ENCODE measurements around the gene KLHL20. TPM values are rescaled to one million over a fixed set of nuclear protein-coding genes. Genes with fewer than 3 reads are reported as not detected.
A peak's percentile ranks its signal among the peaks of the same experiment; 100 is the strongest.

KLHL20 gene
- total RNA-seq, 1 experiment from 2014 or later = 12.8 TPM

GRCh38 chr1:173823781-173824314 is 109.1 kb downstream of the KLHL20 start:
- no peak for DNase-seq
- ChIA-PET CTCF (no interaction called here), POLR2A (interaction anchor here (0.6 to 1.8 kb wide), 5 partner anchors 29 to 447 kb away, joined by 3 to 15 read pairs (median 7); partner anchors contain the start of genes KLHL20 and ZBTB37)
- BruUV-seq (replicated peaks) = TSS peak; percentile 60
- peak overlapping the region; percentile 100 for H3K4me3 Mint-ChIP-seq (ENCODE audit: unreplicated experiment)
- Histone ChIP-seq H3K4me3 (ENCODE audit: low read depth, low read length) (peak overlapping the region; percentile 89), H3K9me3 (no peaks in the 10 kb centered on the region), H3K27me3 (replicated peaks; ENCODE audit: control insufficient read depth, insufficient read depth, low read length) (no peaks in the 10 kb centered on the region), H3K4me1 (peaks cover 8% of the 10 kb centered on the region), H3K36me3 (ENCODE audit: control insufficient read depth, insufficient read depth, low read length) (no peaks in the 10 kb centered on the region)
- peaks cover 47% of the 10 kb centered on the region for H3K36me3 Mint-ChIP-seq (ENCODE audit: insufficient read depth, unreplicated experiment)
- peaks cover 24% of the 10 kb centered on the region for H3K4me1 Mint-ChIP-seq (ENCODE audit: low read depth, unreplicated experiment)
- peak overlapping the region; percentile 100 for H3K27ac Mint-ChIP-seq (ENCODE audit: unreplicated experiment)
- H3K27me3 Mint-ChIP-seq (ENCODE audit: insufficient read depth, unreplicated experiment) = no peaks in the 10 kb centered on the region
- no peak for TF ChIP-seq CTCF (IDR thresholded peaks at IDR 0.05; ENCODE audit: insufficient read depth in 1 of 2, low read depth in 1 of 2, low read length in 1 of 2, severe bottlenecking in 1 of 2, unreplicated experiment in 1 of 2)
- H3K9me3 Mint-ChIP-seq (ENCODE audit: unreplicated experiment) = no peaks in the 10 kb centered on the region
- intact Hi-C loops (cut with micrococcal nuclease; ENCODE audit: unreplicated experiment) = loop anchor here (1.0 to 2.0 kb wide), 5 partner anchors 44 to 404 kb away; partner anchors contain the start of genes KLHL20 and ZBTB37

DNA sequence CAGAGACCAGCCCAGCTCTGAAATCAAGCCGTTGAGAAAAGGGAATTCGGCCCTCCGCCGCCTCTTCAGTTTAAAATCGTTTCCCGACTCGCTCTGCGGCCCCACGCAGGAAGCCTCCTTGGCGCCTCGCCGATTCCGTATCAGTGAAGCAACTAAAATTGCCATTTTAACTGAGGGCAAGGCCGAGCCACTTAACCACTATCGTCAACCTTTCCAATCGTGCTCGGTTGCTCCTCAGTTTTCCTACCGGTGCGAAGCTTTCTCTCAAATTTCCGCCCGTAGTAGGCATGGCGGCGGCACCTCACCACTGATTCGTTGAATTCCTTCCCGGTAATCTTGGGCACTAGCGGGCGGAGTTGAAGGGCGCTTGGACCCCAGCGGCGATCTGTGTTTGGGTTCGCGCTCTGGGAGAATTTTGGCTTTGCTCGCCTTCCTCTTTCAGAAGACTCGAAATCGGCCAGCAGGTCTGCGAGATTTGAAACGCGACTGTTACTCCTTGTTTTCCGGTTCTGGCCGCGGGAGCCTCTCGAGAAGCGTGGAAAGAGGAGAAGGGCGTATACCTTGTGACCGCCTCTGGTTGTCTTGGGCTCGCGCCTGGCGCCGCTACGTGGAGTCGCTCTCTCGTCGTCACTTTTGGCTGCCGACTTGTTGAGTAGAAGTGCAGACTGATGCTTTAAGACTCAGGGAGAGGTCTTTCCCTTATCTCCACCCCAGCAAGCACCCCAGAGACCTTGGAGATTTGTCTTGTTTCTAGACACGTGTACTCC is 109.7 kb downstream of the KLHL20 start, which contains the start of the genes CENPL and DARS2:
TSS of gene CENPL (minus strand) at position 569 of the 767 bp plus-strand sequence. CDS start 13,584 bp downstream, outside the sequence.
TSS of gene DARS2 (plus strand) at position 359 of the 767 bp plus-strand sequence. CDS start 557 bp downstream, outside the sequence.
- Mint-ChIP-seq H3K27me3 (ENCODE audit: insufficient read depth, unreplicated experiment) (no peaks in the 10 kb centered on the region), H3K9me3 (ENCODE audit: unreplicated experiment) (no peaks in the 10 kb centered on the region), H3K27ac (ENCODE audit: unreplicated experiment) (peak within 1 kb of the TSS; percentile 100), H3K4me3 (ENCODE audit: unreplicated experiment) (peak within 1 kb of the TSS; percentile 100), H3K36me3 (ENCODE audit: insufficient read depth, unreplicated experiment) (peaks cover 47% of the 10 kb centered on the region), H3K4me1 (ENCODE audit: low read depth, unreplicated experiment) (peaks cover 23% of the 10 kb centered on the region)
- peak; percentile 93 to 95 for DNase-seq
- H3K36me3 ChIP-seq (ENCODE audit: control insufficient read depth, insufficient read depth, low read length) = no peaks in the 10 kb centered on the region
- no peaks in the 10 kb centered on the region for H3K27me3 ChIP-seq (replicated peaks; ENCODE audit: control insufficient read depth, insufficient read depth, low read length)
- H3K4me1 ChIP-seq = peaks cover 4% of the 10 kb centered on the region; the same call in 1 of the 2 replicates
- TF ChIP-seq CTCF (IDR thresholded peaks at IDR 0.05; ENCODE audit: insufficient read depth in 1 of 2, low read depth in 1 of 2, low read length in 1 of 2, severe bottlenecking in 1 of 2, unreplicated experiment in 1 of 2) = no peak
- ChIA-PET CTCF (no interaction called here), POLR2A (interaction anchor here (0.6 to 1.8 kb wide), 4 partner anchors 44 to 448 kb away, joined by 3 to 15 read pairs (median 5); partner anchors contain the start of genes KLHL20 and ZBTB37)
- intact Hi-C loops (cut with micrococcal nuclease; ENCODE audit: unreplicated experiment) = loop anchor here (1.0 to 2.0 kb wide), 5 partner anchors 44 to 404 kb away; partner anchors contain the start of genes KLHL20 and ZBTB37
- no peaks in the 10 kb centered on the region for H3K9me3 ChIP-seq
- TSS peak; percentile 87 for BruUV-seq (replicated peaks)
- peak within 1 kb of the TSS; percentile 89 for H3K4me3 ChIP-seq (ENCODE audit: low read depth, low read length)

DNA sequence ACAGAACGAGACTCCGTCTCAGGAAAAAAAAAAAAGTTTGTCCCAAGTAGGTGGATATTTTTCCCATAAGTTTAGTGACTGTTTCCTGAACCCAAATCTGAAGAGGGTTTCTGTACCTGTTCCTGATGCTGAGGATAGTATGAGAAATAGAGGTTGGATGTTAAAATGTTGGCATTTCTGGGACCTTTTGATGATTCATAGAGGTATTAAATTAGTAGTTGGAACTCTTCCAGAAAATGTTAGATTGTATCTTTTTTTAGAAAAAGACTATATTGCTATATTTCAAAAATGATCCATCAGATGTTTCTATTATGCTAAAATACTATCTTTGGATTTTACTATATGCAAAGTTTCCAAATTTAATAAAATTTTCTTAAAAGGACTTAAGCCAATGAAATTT is 112.8 kb downstream of the KLHL20 start:
- Mint-ChIP-seq H3K4me1 (ENCODE audit: low read depth, unreplicated experiment) (peaks cover 11% of the 10 kb centered on the region), H3K27ac (ENCODE audit: unreplicated experiment) (no peak overlapping the region), H3K27me3 (ENCODE audit: insufficient read depth, unreplicated experiment) (no peaks in the 10 kb centered on the region), H3K4me3 (ENCODE audit: unreplicated experiment) (no peak overlapping the region), H3K36me3 (ENCODE audit: insufficient read depth, unreplicated experiment) (peaks cover 46% of the 10 kb centered on the region), H3K9me3 (ENCODE audit: unreplicated experiment) (no peaks in the 10 kb centered on the region)
- no peak for TF ChIP-seq CTCF (IDR thresholded peaks at IDR 0.05; ENCODE audit: insufficient read depth in 1 of 2, low read depth in 1 of 2, low read length in 1 of 2, severe bottlenecking in 1 of 2, unreplicated experiment in 1 of 2)
- intact Hi-C loops (cut with micrococcal nuclease; ENCODE audit: unreplicated experiment) = no loop called here
- no peaks in the 10 kb centered on the region for H3K9me3 ChIP-seq
- CTCF ChIA-PET = interaction anchor here (0.5 kb wide), 1 partner anchor 437 kb away, joined by 11 read pairs; no protein-coding TSS in a partner anchor
- POLR2A ChIA-PET = no interaction called here
- H3K4me1 ChIP-seq = peaks cover 4% of the 10 kb centered on the region; the same call in 1 of the 2 replicates
- no peaks in the 10 kb centered on the region for H3K36me3 ChIP-seq (ENCODE audit: control insufficient read depth, insufficient read depth, low read length)
- no TSS peak for BruUV-seq (replicated peaks)
- no peak overlapping the region for H3K4me3 ChIP-seq (ENCODE audit: low read depth, low read length)
- no peaks in the 10 kb centered on the region for H3K27me3 ChIP-seq (replicated peaks; ENCODE audit: control insufficient read depth, insufficient read depth, low read length)
- DNase-seq = no peak
